Endodermal cell (in vitro differentiated cells): ENCODE measurements around the gene YIF1A. TPM values are rescaled to one million over a fixed set of nuclear protein-coding genes. Genes with fewer than 3 reads are reported as not detected.
A peak's percentile ranks its signal among the peaks of the same experiment; 100 is the strongest.

Experiments
- DNase-seq: peaks from one replicate; pipeline ENCODE4 v3.0.0-alpha.2; 2017
- H3K27ac ChIP-seq: 2 replicates; pipeline ENCODE4 v1.5.1; 2013; ENCODE audit warnings: mild to moderate bottlenecking, low read depth, low read length, moderate library complexity
- H3K27me3 ChIP-seq: 2 replicates; pipeline ENCODE4 v1.6.1; 2013; ENCODE audit warnings: mild to moderate bottlenecking, low read length, moderate library complexity; ENCODE audit not compliant: insufficient read depth, control insufficient read depth, poor library complexity, severe bottlenecking
- H3K36me3 ChIP-seq: 2 replicates; pipeline ENCODE4 v1.7.0; 2013; ENCODE audit warnings: mild to moderate bottlenecking, low read length, moderate library complexity; ENCODE audit not compliant: control insufficient read depth, insufficient read depth
- H3K4me1 ChIP-seq: one replicate; pipeline ENCODE4 v1.7.0; 2013; ENCODE audit warnings: low read length; ENCODE audit not compliant: control insufficient read depth, insufficient read depth
- H3K4me3 ChIP-seq: 2 replicates; pipeline ENCODE4 v1.5.1; 2013; ENCODE audit warnings: mild to moderate bottlenecking, low read length, moderate library complexity
- H3K9ac ChIP-seq: 2 replicates; pipeline ENCODE4 v1.6.1; 2013; ENCODE audit warnings: mild to moderate bottlenecking, low read length, moderate library complexity; ENCODE audit not compliant: poor library complexity, severe bottlenecking; ENCODE audit errors: extremely low read depth
- H3K9me3 ChIP-seq: 2 replicates; pipeline ENCODE4 v1.6.1; 2013; ENCODE audit warnings: mild to moderate bottlenecking, low read length, moderate library complexity; ENCODE audit not compliant: control insufficient read depth
- H3K27ac Mint-ChIP-seq: 2 replicates; pipeline ENCODE4 v1.8.0; 2020; ENCODE audit warnings: mixed read lengths
- H3K27me3 Mint-ChIP-seq: 2 replicates; pipeline ENCODE4 v1.8.0; 2021; ENCODE audit warnings: mild to moderate bottlenecking, mixed read lengths; ENCODE audit not compliant: insufficient read depth
- H3K36me3 Mint-ChIP-seq: 2 replicates; pipeline ENCODE4 v1.8.0; 2020; ENCODE audit warnings: low read depth, mixed read lengths
- H3K4me1 Mint-ChIP-seq: 2 replicates; pipeline ENCODE4 v1.8.0; 2020; ENCODE audit warnings: mixed read lengths
- H3K4me3 Mint-ChIP-seq: 2 replicates; pipeline ENCODE4 v1.8.0; 2020; ENCODE audit warnings: mild to moderate bottlenecking, moderate library complexity, mixed read lengths
- H3K9me3 Mint-ChIP-seq: 2 replicates; pipeline ENCODE4 v1.8.0; 2020; ENCODE audit warnings: mild to moderate bottlenecking, mixed read lengths
- WGBS, 2 experiments: methylation state at CpG; one replicate each; pipeline versions ENCODE4 v1.1.5 to v1.1.7; 2013; ENCODE audit warnings: missing lambda C conversion rate in 2 of 2, mixed read lengths in 1 of 2; ENCODE audit not compliant: insufficient coverage in 1 of 2, insufficient read length in 1 of 2; 5-methylcytosine and 5-hydroxymethylcytosine counted together
- total RNA-seq, 2 donors: library from RNA; stranded (reverse); fragmentation: NEBNext Ultra II Directional in 1 of 2; extraction: Animal tissue kit (Norgen Biotek cat#: 25700) in 1 of 2; gene quantifications; 2 replicates in 1 of 2; 3 replicates in 1 of 2; pipeline ENCODE4 v1.2.1, GENCODE V29; 2021
- TF ChIP-seq, protein P1 (sequence below): fragments of 200-600 bp; sonication (generic); conservative IDR thresholded peaks from 2 replicates; pipeline ENCODE4 v1.5.0; 2021; ENCODE audit warnings: antibody characterized with exemption, mild to moderate bottlenecking

YIF1A gene
- total RNA-seq, 2 donors from 2014 or later = 70.6 to 80.1 TPM

DNA sequence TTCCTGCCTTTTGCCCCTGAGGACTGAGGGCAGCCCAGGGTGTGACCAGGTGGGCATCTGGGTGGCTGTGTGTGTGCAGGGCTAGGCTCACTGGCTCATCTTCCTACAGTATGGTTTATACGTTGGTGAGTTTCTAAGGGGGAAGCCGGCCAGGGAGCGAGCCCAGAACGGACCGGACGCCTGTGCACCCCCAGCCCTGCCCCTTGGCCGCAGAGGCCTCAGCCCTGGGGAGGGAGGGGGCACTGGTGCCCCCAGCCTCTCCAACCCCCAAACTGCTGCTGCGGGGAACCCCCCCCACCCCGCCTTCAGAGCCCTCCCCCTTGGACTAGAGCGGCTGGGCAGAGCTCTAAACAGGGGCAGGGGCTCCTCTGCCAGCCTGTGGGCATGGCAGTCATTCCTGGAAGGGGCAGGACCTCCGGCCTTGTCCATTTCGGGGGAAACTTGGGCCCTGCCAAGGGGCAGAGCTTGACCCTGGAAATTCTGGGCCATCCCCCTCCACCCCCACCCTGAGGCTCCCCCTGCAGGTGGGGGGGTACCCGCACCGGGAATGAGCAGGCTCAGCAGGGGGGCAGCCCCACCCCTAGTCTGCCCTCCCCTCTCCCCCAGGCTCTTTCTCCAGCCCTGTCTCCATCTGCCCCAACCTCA is 5.4 kb downstream of the YIF1A start:
- TF ChIP-seq, protein P1, sequence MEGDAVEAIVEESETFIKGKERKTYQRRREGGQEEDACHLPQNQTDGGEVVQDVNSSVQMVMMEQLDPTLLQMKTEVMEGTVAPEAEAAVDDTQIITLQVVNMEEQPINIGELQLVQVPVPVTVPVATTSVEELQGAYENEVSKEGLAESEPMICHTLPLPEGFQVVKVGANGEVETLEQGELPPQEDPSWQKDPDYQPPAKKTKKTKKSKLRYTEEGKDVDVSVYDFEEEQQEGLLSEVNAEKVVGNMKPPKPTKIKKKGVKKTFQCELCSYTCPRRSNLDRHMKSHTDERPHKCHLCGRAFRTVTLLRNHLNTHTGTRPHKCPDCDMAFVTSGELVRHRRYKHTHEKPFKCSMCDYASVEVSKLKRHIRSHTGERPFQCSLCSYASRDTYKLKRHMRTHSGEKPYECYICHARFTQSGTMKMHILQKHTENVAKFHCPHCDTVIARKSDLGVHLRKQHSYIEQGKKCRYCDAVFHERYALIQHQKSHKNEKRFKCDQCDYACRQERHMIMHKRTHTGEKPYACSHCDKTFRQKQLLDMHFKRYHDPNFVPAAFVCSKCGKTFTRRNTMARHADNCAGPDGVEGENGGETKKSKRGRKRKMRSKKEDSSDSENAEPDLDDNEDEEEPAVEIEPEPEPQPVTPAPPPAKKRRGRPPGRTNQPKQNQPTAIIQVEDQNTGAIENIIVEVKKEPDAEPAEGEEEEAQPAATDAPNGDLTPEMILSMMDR = no peak
- no peak for DNase-seq
- H3K27me3 ChIP-seq = peaks cover 14% of the 10 kb centered on the region
- no peaks in the 10 kb centered on the region for H3K9me3 ChIP-seq
- no peak overlapping the region for H3K27ac Mint-ChIP-seq
- H3K9me3 Mint-ChIP-seq = no peaks in the 10 kb centered on the region
- H3K27me3 Mint-ChIP-seq = peaks cover 30% of the 10 kb centered on the region
- 95 to 100% methylated on average over 2 to 14 of the region's 14 CpGs for WGBS, 2 experiments
- H3K9ac ChIP-seq = no peak overlapping the region
- H3K4me3 ChIP-seq = no peak overlapping the region
- H3K4me1 Mint-ChIP-seq = no peaks in the 10 kb centered on the region
- H3K27ac ChIP-seq = no peak overlapping the region
- H3K4me1 ChIP-seq = peaks cover 3% of the 10 kb centered on the region
- H3K36me3 Mint-ChIP-seq = peaks cover 6% of the 10 kb centered on the region
- H3K4me3 Mint-ChIP-seq = no peak overlapping the region
- H3K36me3 ChIP-seq = peaks cover 26% of the 10 kb centered on the region

DNA sequence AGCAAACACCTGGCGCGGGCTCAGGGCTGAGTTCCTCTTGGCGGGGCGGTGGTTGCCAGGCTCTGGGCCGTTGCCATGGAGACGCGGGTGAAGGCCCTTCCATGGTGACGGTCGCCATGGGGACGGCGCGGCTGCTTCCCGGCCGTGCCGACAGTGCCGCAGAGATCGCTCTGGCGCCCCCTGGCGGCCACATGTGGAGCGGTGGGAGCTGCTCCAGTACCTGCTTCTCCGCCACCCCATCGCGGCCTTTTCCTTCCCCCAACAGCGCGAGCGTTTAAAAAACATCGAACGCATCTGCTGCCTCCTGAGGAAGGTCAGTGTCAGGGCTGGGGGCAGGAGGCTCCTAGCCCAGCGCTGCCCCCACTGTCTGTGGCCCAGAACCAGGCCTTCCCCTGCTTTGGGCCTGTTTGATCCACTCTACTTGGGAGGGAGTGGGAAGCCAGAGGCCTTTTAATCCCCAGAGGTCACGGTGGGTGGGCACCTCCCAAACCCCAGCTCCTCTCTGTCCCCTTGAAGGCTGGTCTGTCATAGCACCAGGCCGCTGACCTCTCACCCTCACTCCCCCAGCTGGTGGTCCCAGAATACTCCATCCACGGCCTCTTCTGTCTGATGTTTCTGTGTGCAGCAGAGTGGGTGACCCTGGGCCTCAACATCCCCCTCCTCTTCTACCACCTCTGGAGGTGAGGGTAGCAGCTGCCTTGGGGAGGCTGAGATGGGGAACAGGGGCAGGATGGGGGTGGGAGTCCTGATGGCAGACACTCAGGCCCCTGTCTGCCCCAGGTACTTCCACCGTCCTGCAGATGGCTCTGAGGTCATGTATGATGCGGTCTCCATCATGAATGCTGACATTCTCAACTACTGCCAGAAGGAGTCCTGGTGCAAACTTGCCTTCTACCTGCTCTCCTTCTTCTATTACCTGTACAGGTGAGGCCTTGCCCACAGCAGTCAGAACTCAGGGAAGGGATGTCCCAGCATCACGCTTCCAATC is 6.2 kb downstream of the YIF1A start:
- Mint-ChIP-seq H3K27me3 (peaks cover 30% of the 10 kb centered on the region), H3K9me3 (no peaks in the 10 kb centered on the region), H3K36me3 (peaks cover 6% of the 10 kb centered on the region), H3K4me1 (no peaks in the 10 kb centered on the region), H3K4me3 (no peak overlapping the region), H3K27ac (no peak overlapping the region)
- 16 to 90% methylated on average over 3 to 35 of the region's 35 CpGs for WGBS, 2 experiments
- Histone ChIP-seq H3K36me3 (peaks cover 26% of the 10 kb centered on the region), H3K27me3 (peaks cover 14% of the 10 kb centered on the region), H3K9ac (peak overlapping the region; percentile 6), H3K27ac (no peak overlapping the region), H3K9me3 (no peaks in the 10 kb centered on the region), H3K4me1 (peaks cover 3% of the 10 kb centered on the region), H3K4me3 (no peak overlapping the region)
- TF ChIP-seq, protein P1 = peak; percentile 97
- DNase-seq = peak; percentile 99

DNA sequence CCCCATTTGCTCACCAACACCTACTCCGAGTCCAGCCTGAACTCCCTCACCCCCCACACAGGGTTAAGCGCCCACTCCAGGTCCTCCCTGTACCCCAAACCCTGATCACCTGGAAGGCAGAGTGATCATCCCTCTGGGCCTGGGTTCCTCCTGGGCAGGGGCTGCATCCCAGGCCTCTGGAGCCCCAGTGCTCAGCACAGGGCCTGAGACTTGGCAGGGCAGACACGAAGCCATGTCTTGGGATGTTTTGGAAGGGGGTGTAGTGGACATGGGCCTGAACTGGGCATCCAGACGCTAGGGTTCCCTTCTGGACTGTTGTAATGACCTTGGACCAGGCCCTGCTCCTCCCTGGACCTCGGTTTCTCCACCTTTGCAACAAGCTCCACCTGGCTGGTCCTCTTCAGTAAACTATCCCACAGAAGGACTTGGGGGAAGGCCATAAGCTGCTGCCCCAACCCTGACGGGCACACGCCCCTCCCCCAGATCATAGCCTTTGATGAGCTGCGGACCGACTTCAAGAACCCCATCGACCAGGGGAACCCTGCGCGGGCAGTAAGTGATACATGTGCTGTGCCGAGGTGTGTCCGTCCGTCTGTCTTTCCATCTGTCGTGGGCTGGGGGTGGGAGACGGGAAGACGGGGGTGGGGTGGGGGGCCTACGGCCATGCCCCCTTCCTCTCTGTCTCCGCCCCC is 7.0 kb downstream of the YIF1A start:
- H3K9me3 ChIP-seq = no peaks in the 10 kb centered on the region
- Mint-ChIP-seq H3K4me3 (no peak overlapping the region), H3K9me3 (no peaks in the 10 kb centered on the region), H3K4me1 (no peaks in the 10 kb centered on the region), H3K27me3 (peaks cover 30% of the 10 kb centered on the region), H3K36me3 (peaks cover 6% of the 10 kb centered on the region), H3K27ac (no peak overlapping the region)
- peaks cover 3% of the 10 kb centered on the region for H3K4me1 ChIP-seq
- TF ChIP-seq, protein P1 = no peak
- H3K27me3 ChIP-seq = peaks cover 14% of the 10 kb centered on the region
- H3K27ac ChIP-seq = peak overlapping the region; percentile 36
- H3K36me3 ChIP-seq = peaks cover 22% of the 10 kb centered on the region
- no peak overlapping the region for H3K9ac ChIP-seq
- no peak overlapping the region for H3K4me3 ChIP-seq
- no peak for DNase-seq
- 47 to 64% methylated on average over 3 to 19 of the region's 20 CpGs for WGBS, 2 experiments
